ENCODE data around the gene TFCP2L1. TPM values are rescaled to one million over a fixed set of nuclear protein-coding genes. Genes with fewer than 3 reads are reported as not detected.

TFCP2L1 gene
- total and polyA plus RNA-seq, 11 donors, result 0.04 to 1.5 (median 0.17) TPM; not detected in 1

- TF ChIP-seq POLR2A (IDR thresholded peaks at IDR 0.05) (no peak), CTCF (IDR thresholded peaks at IDR 0.05) (no peak)
- intact Hi-C loops (cut with DNase I), result no loop called here
- Histone ChIP-seq H3K9me3 (no peaks in the 10 kb centered on the region), H3K27me3 (no peaks in the 10 kb centered on the region), H3K4me1 (no peaks in the 10 kb centered on the region), H3K27ac (no peak overlapping the region), H3K36me3 (no peaks in the 10 kb centered on the region), H3K4me3 (no peak overlapping the region)
- 90 to 95% (median 94%) methylated on average over 11 of the region's 11 CpGs for WGBS, 4 donors
- no peak for ATAC-seq
- DNase-seq, result peak in 1 of 5 donors; percentile 7
Measured at GRCh38 chr2:121244616-121245015, 40.4 kb downstream of the TFCP2L1 start.

DNA sequence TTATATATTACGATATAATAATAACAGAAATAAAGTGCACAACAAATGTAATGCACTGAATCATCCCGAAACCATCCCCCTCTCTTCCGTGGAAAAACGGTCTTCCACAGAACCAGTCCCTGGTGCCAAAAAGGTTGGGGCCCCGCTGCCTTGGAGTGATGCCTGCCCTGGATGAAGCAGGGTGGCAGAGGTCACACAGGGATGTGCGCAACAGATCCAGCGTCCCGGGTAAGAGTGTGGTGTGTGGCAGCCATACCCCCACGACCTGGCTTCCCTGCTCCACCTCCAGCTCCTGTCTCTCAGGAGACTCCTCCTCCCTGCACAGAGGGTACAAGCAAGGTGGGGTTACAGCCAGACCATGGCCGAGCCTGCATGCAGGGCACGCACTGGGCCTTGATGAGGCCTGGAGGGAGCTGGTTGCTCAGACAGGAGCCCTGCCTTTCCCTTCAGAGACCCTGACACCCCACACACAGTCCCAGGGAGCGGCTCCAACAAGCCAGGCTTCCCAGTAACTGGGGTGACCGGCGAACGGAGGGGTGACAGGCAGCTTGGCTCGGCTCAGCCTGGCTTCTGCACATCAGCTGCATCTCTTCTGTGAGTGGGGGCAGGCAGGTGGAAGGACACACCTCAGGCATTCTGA is 41.1 kb downstream of the TFCP2L1 start:
- ATAC-seq (peak in 1 of 4 donors; percentile 16), DNase-seq (peak in 1 of 5 donors; percentile 12)
- no peaks in the 10 kb centered on the region for H3K27me3 ChIP-seq
- no peak overlapping the region for H3K4me3 ChIP-seq
- no peaks in the 10 kb centered on the region for H3K36me3 ChIP-seq
- TF ChIP-seq CTCF (IDR thresholded peaks at IDR 0.05) (no peak), POLR2A (IDR thresholded peaks at IDR 0.05) (no peak)
- intact Hi-C loops (cut with DNase I), result no loop called here
- no peaks in the 10 kb centered on the region for H3K9me3 ChIP-seq
- H3K27ac ChIP-seq, result no peak overlapping the region
- 76 to 87% (median 85%) methylated on average over 9 to 16 of the region's 16 CpGs for WGBS, 4 donors
- H3K4me1 ChIP-seq, result no peaks in the 10 kb centered on the region

- peaks cover 0 to 4% (median 0%) of the 10 kb centered on the region in 9 donors for H3K27me3 ChIP-seq
- no peak overlapping the region for H3K4me3 ChIP-seq
- intact Hi-C loops (cut with DNase I), result no loop called here
- TF ChIP-seq CTCF (IDR thresholded peaks at IDR 0.05) (no peak), POLR2A (IDR thresholded peaks at IDR 0.05) (no peak)
- H3K4me1 ChIP-seq, result no peaks in the 10 kb centered on the region
- no peaks in the 10 kb centered on the region for H3K9me3 ChIP-seq
- WGBS, 4 donors, result 85 to 88% (median 87%) methylated on average over 7 to 9 of the region's 9 CpGs
- H3K27ac ChIP-seq, result no peak overlapping the region
- DNase-seq (peak in 1 of 5 donors; percentile 4), ATAC-seq (no peak)
- H3K36me3 ChIP-seq, result no peaks in the 10 kb centered on the region
Measured at GRCh38 chr2:121242976-121243375, 42.0 kb downstream of the TFCP2L1 start.

GRCh38 chr2:121242175-121242875 is 42.7 kb downstream of the TFCP2L1 start:
- intact Hi-C loops (cut with DNase I), result no loop called here
- ATAC-seq (no peak), DNase-seq (peak in 1 of 5 donors; percentile 4)
- H3K9me3 ChIP-seq, result no peaks in the 10 kb centered on the region
- H3K4me3 ChIP-seq, result no peak overlapping the region
- peaks cover 0 to 8% (median 0%) of the 10 kb centered on the region in 9 donors for H3K27me3 ChIP-seq
- H3K27ac ChIP-seq, result no peak overlapping the region
- TF ChIP-seq CTCF (IDR thresholded peaks at IDR 0.05) (no peak), POLR2A (IDR thresholded peaks at IDR 0.05) (no peak)
- H3K4me1 ChIP-seq, result no peaks in the 10 kb centered on the region
- H3K36me3 ChIP-seq, result no peaks in the 10 kb centered on the region
- 74 to 77% (median 76%) methylated on average over 16 of the region's 16 CpGs for WGBS, 4 donors
